Endothelial cell of umbilical vein (primary cell): ENCODE data around the gene SLC35A3. TPM values are rescaled to one million over a fixed set of nuclear protein-coding genes. Genes with fewer than 3 reads are reported as not detected.

Source experiments
- BruUV-seq: library from RNA; stranded (reverse); fragments of 400-500 nt; replicated peaks from 2 replicates; lab custom pipeline; 2021; lab: Mats Ljungman, UMichigan
- CTCF ChIA-PET: fragments of 300-600, 350-600 bp; sonication (Branson Sonifier 250); formaldehyde crosslinking; loops from one replicate; lab custom pipeline; 2021; ENCODE audit warnings: antibody characterized with exemption, inconsistent platforms; lab: Charles Lee
- POLR2A ChIA-PET: fragments of 300-600, 350-600 bp; sonication (Branson Sonifier 250); formaldehyde crosslinking; loops from one replicate; lab custom pipeline; 2021; ENCODE audit warnings: antibody characterized with exemption, inconsistent platforms; lab: Charles Lee
- DNase-seq: peaks from one replicate; pipeline ENCODE4 v3.0.0-alpha.2; 2011; ENCODE audit warnings: low read depth, low spot score
- FAIRE-seq: peaks from 2 replicates; lab custom pipeline; 2011; peaks lifted over from hg19 to GRCh38; lab: Jason Lieb, UNC
- H2AFZ ChIP-seq: 2 replicates; pipeline ENCODE4 v1.6.0; 2012; ENCODE audit warnings: low read depth, low read length, control low read depth, inconsistent platforms
- H3K27ac ChIP-seq: 2 replicates; pipeline ENCODE4 v1.5.1; 2011; ENCODE audit warnings: low read depth, mild to moderate bottlenecking, control low read depth, low read length, moderate library complexity; ENCODE audit not compliant: insufficient read depth
- H3K27me3 ChIP-seq, 2 experiments: 2 replicates each; pipeline versions ENCODE4 v1.6.0 to v1.6.1; 2011; ENCODE audit warnings: low read length in 2 of 2, mixed read lengths in 1 of 2; ENCODE audit not compliant: control insufficient read depth in 2 of 2, insufficient read depth in 2 of 2
- H3K36me3 ChIP-seq, 2 experiments: 2 replicates in 1 of 2; 3 replicates in 1 of 2; pipeline ENCODE4 v1.5.1; 2011; ENCODE audit warnings: low read length in 2 of 2, mild to moderate bottlenecking in 1 of 2, moderate library complexity in 1 of 2; ENCODE audit not compliant: control insufficient read depth in 2 of 2, insufficient read depth in 2 of 2; ENCODE audit errors: extremely low read depth in 1 of 2
- H3K4me1 ChIP-seq: 3 replicates; pipeline ENCODE4 v1.5.1; 2011; ENCODE audit warnings: mild to moderate bottlenecking, low read length; ENCODE audit not compliant: control insufficient read depth, insufficient read depth; ENCODE audit errors: extremely low read depth
- H3K4me2 ChIP-seq: 2 replicates; pipeline ENCODE4 v1.6.1; 2011; ENCODE audit warnings: low read length, control low read depth, mixed read lengths; ENCODE audit not compliant: insufficient read depth
- H3K4me3 ChIP-seq, 3 experiments: fragments of 200-600 bp in 1 of 3; sonication (generic), shearing (Covaris generic) in 1 of 3; replicated peaks in 1 of 3; 2 replicates each; pipeline ENCODE4 v1.5.1; 2011 to 2016; ENCODE audit warnings: control low read depth in 3 of 3, low read length in 3 of 3, mild to moderate bottlenecking in 2 of 3, inconsistent platforms in 1 of 3, low read depth in 1 of 3, moderate library complexity in 1 of 3; ENCODE audit not compliant: insufficient read depth in 1 of 3
- H3K79me2 ChIP-seq: 2 replicates; pipeline ENCODE4 v1.6.0; 2012; ENCODE audit warnings: low read length, inconsistent platforms; ENCODE audit not compliant: control insufficient read depth, insufficient read depth
- H3K9ac ChIP-seq: replicated peaks from 2 replicates; pipeline ENCODE3; 2011; ENCODE audit warnings: low read length, control low read depth; ENCODE audit not compliant: insufficient read depth; ENCODE audit errors: extremely low read depth
- H3K9me1 ChIP-seq: replicated peaks from 3 replicates; pipeline ENCODE4 v1.6.0; 2011; ENCODE audit warnings: mild to moderate bottlenecking, low read length; ENCODE audit not compliant: control insufficient read depth, insufficient read depth; ENCODE audit errors: extremely low read depth
- H3K9me3 ChIP-seq: replicated peaks from 2 replicates; pipeline ENCODE4 v1.5.1; 2012; ENCODE audit warnings: low read length, inconsistent platforms; ENCODE audit not compliant: control insufficient read depth, insufficient read depth
- H4K20me1 ChIP-seq: replicated peaks from 2 replicates; pipeline ENCODE3; 2011; ENCODE audit warnings: mild to moderate bottlenecking, low read length; ENCODE audit not compliant: control insufficient read depth, insufficient read depth; ENCODE audit errors: extremely low read depth
- CTCF ChIP-seq, 2 donors: IDR thresholded peaks; 1 replicate in 1 of 2; 2 replicates in 1 of 2; pipeline ENCODE4 v1.5.1; 2011; ENCODE audit warnings: low read length in 2 of 2, mild to moderate bottlenecking in 2 of 2, moderate library complexity in 2 of 2, control low read depth in 1 of 2, inconsistent platforms in 1 of 2, low read depth in 1 of 2; ENCODE audit not compliant: insufficient read depth in 1 of 2; ENCODE audit errors: extremely low read depth in 1 of 2
- EZH2 ChIP-seq: IDR thresholded peaks from 2 replicates; pipeline ENCODE4 v1.6.1; 2012; ENCODE audit warnings: borderline replicate concordance, low read depth, mild to moderate bottlenecking, moderate library complexity, low read length, inconsistent platforms; ENCODE audit not compliant: severe bottlenecking
- FOS ChIP-seq: IDR thresholded peaks from 2 replicates; pipeline ENCODE4 v1.6.1; 2011; ENCODE audit warnings: mild to moderate bottlenecking, low read length, moderate library complexity, borderline replicate concordance; ENCODE audit not compliant: insufficient read depth
- GATA2 ChIP-seq: IDR thresholded peaks from 2 replicates; pipeline ENCODE4 v1.7.0; 2011; ENCODE audit warnings: low read depth, mild to moderate bottlenecking, moderate library complexity, mixed read lengths, low read length; ENCODE audit not compliant: insufficient read length, insufficient read depth
- JUN ChIP-seq: IDR thresholded peaks from 2 replicates; pipeline ENCODE4 v1.6.1; 2011; ENCODE audit warnings: borderline replicate concordance, low read depth; ENCODE audit not compliant: insufficient read length, insufficient read depth
- MAX ChIP-seq: IDR thresholded peaks from 2 replicates; pipeline ENCODE4 v1.6.1; 2011; ENCODE audit not compliant: insufficient read depth, insufficient read length
- MYC ChIP-seq: IDR thresholded peaks from one replicate; pipeline ENCODE4 v1.6.1; 2011; ENCODE audit warnings: mild to moderate bottlenecking, low read depth, low read length
- POLR2A ChIP-seq: IDR thresholded peaks from 2 replicates; pipeline ENCODE4 v1.6.1; 2012; ENCODE audit warnings: low read depth, mild to moderate bottlenecking, control low read depth, low read length
- POLR2AphosphoS5 ChIP-seq: IDR thresholded peaks from 2 replicates; pipeline ENCODE4 v1.6.1; 2012; ENCODE audit warnings: low read depth, mild to moderate bottlenecking, control low read depth, low read length, moderate library complexity; ENCODE audit not compliant: insufficient read depth
- dilution Hi-C: fragments of 300-500 bp; cut with MboI; formaldehyde crosslinking; loops from one replicate; pipeline ENCODE4 v1.15.0; 2019; ENCODE audit warnings: low sequenced_read_pairs; ENCODE audit not compliant: extremely low pct_ligation_motif_present
- intact Hi-C: fragments of 100-400 bp; cut with micrococcal nuclease; formaldehyde crosslinking; loops from one replicate; pipeline ENCODE4 v1.10.0; 2022
- polyA plus RNA-seq, 4 experiments: library from polyadenylated mRNA; depleted of rRNA in 3 of 4; stranded (reverse) in 3 of 4; unstranded in 1 of 4; fragments of >200 nt; gene quantifications; 2 replicates each; pipeline versions ENCODE4 v1.2.1 to v1.2.3, GENCODE V29; 2011 to 2012; ENCODE audit warnings: missing spikeins in 1 of 4
- total RNA-seq: library from RNA; stranded (reverse); gene quantifications from 2 replicates; pipeline ENCODE4 v1.2.3, GENCODE V29; 2021

The SLC35A3 gene
- total and polyA plus RNA-seq, 2 donors (not counting 3 experiments of a cell fraction or from before 2014, with no cell fraction given), result 3.6 to 19.0 TPM

GRCh38 chr1:100074604-100075395 is 105.0 kb downstream of the SLC35A3 start:
- no peaks in the 10 kb centered on the region for H3K9me1 ChIP-seq
- H4K20me1 ChIP-seq, result peaks cover 2% of the 10 kb centered on the region
- H3K9me3 ChIP-seq, result no peaks in the 10 kb centered on the region
- FAIRE-seq (no peak), DNase-seq (no peak)
- no peak overlapping the region for H3K4me2 ChIP-seq
- H3K4me3 ChIP-seq, result no peak overlapping the region
- H3K9ac ChIP-seq, result no peak overlapping the region
- peaks cover 4% of the 10 kb centered on the region for H3K79me2 ChIP-seq
- TF ChIP-seq GATA2 (no peak), CTCF (IDR thresholded peaks at IDR 0.05; ENCODE audit: extremely low read depth in 1 of 2, insufficient read depth in 1 of 2, low read depth in 1 of 2, low read length in 2 of 2) (no peak), POLR2A (no peak), JUN (no peak), MAX (no peak), EZH2 (no peak), POLR2AphosphoS5 (no peak), FOS (no peak), MYC (no peak)
- CTCF ChIA-PET, result no interaction called here
- no TSS peak for BruUV-seq
- peaks cover 0 to 17% of the 10 kb centered on the region in 2 experiments for H3K36me3 ChIP-seq
- intact Hi-C loops (no loop called here), dilution Hi-C loops (no loop called here)
- POLR2A ChIA-PET, result interaction anchor here (0.6 kb wide), 1 partner anchor 11 kb away, joined by 3 read pairs; no protein-coding TSS in a partner anchor
- no peaks in the 10 kb centered on the region for H3K27me3 ChIP-seq
- H2AFZ ChIP-seq, result no peak overlapping the region
- no peak overlapping the region for H3K27ac ChIP-seq
- peaks cover 4% of the 10 kb centered on the region for H3K4me1 ChIP-seq
